Activated CD4-positive, CD25-positive, alpha-beta regulatory T cell (primary cell): ENCODE measurements around the gene KLF15.
"Not testable (repeated sequence)": the region's sequence is repeated elsewhere in the genome, so short reads cannot be mapped to it uniquely, and the experiment has no call there.

Experiments
- DNase-seq, 4 experiments: peaks; one replicate each; lab custom pipeline; 2025; lab: John Stamatoyannopoulos, UW

The KLF15 gene

DNA sequence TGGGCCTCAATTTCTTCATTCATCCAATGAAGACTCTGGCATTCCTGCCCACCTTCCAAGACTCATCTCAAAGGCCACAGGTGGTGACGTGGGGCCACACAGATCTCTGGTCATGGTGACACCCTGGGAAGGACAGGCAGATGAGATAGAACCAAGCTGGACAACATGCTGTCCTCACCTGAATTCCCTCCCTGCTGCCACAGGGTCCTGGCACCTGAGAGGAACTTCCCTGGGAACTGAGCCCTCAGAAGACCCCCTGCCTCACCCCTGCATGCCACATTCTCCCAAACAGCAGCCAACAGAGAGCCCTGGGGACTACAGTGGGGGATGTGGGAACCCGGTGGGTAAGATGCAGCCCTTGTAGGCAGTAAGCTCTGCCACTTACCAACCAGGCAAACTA lies 10.7 kb downstream of the KLF15 start:
- DNase-seq, result no peak

- DNase-seq, result no peak
Measured at GRCh38 chr3:126345641-126346460, 11.4 kb downstream of the KLF15 start.

DNA sequence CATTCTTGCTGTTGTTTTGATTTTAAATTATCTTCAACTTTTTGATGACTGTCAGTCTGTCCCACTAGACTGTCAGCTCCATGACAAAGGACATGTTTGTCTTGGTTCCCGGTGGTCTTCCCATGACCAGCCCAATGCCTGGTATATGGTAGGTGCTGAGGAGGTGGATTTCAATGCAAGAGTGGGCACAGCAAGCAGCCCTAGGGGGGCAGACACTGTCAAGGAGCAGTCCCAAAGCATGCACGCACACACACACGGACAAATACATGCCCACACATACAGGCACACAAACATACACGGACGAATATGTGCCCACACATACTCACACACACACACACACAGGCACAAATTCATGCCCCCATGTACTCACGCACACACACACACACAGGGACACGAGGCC lies 12.0 kb downstream of the KLF15 start:
- no peak for DNase-seq

GRCh38 chr3:126344380-126345041 lies 12.7 kb downstream of the KLF15 start:
- no peak for DNase-seq

GRCh38 chr3:126343649-126344035 lies 13.6 kb downstream of the KLF15 start:
- DNase-seq, result no peak

DNA sequence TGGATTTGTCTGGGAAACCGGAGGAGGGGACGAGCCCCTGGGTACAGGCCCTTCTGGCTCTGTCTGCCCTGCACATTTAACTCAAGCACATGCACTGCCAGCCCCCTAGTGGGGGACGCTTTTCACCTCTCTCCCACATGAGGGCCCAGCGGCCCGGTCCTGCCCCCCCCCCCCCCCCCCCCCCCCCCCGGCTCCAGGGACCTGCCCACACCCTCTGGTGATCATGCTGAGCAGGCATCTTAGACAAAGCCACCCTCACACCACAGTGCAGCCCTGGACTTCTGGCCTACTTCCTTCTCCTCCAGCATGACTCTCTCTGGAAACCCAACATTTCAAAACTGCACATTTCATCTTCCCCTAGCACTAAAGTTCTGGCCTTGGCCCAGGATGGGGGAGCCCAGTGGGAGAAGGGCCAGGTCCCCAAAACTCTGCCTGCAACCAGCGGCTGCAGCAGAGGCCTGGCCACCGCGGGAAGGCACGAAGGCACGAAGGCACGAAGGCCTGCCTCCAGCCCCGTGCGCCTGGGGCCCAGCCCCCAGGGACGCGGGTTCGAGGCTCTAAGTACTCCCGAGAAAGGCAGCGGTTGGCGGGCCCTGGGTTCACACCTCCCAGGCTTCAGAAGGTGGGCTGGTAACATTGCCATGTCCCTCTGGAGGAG lies 14.1 kb downstream of the KLF15 start:
- no peak for DNase-seq

DNA sequence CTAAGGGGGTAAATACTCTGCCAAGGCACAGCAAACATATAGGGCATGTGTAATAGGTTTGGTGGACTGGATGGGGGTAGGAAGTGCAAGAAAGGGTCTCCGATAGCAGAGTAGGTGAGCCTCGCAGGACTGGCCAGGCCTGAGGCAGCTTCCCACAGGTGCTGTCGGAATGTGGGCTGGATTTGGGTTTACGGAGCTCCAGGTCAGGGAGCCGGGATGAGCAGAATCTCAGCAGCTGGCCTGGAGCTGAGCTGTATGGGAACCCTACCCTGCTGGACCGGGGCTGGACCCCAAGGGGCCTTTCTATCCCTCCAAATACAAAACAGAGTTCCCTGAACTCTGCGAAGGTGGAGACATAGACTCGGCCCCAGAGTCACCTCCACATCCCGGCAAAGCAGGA lies 15.0 kb downstream of the KLF15 start:
- no peak for DNase-seq

GRCh38 chr3:126341755-126342150 lies 15.5 kb downstream of the KLF15 start:
- no peak for DNase-seq

- DNase-seq, result no peak
Measured at GRCh38 chr3:126340943-126341754, 16.1 kb downstream of the KLF15 start.

DNA sequence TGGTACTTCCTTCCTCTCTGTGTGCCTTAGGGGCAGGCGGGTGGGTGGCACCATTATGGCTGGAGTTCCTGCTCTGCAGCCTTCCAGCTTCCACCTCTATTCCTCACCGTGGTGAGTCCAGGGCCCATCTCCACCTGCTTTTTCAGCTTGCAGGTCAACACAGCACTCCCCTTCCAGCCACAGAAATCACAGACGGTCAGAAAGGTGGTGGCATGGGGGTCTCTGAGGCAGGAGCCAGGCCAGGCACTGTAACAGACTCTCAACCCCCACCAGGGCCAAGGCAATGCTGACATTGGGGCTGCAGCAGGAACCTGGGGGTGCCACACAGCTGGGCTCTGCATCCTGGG lies 16.6 kb downstream of the KLF15 start:
- no peak for DNase-seq

GRCh38 chr3:126340081-126340511 lies 17.1 kb downstream of the KLF15 start:
- no peak for DNase-seq

GRCh38 chr3:126339466-126339865 lies 17.7 kb downstream of the KLF15 start:
- DNase-seq, result no peak

GRCh38 chr3:126338790-126339288 lies 18.4 kb downstream of the KLF15 start:
- no peak for DNase-seq

DNA sequence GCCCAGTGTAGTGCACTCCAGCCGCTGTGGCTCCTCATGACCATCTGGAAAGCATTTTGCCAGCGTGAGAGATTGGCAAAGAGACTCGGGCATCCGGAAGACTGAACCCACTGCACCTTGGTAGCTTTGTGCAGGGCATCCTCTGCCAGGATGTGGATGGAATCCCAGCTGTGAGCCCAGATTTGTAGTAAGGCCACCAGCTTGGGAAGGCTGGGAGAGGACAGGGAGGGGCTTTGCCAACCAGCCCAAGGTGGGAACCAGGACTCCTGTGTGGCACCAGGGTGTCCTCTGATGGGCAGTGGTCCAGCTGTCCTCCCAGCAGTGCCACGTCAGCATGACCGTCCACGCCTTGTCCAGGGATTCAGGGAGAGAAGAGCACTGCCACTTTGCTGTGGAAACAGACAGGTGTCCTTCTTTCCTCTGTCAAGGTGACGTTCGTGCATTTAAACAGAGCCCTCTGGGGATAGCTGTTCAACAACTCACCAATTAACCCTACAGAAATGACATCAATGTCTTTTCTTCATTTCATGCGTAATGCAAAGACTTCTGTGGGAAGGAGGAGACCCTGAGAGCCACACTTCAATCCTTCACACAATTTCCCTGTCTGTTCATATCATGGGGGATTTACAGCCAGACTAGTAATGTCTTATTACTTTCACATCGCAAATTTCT lies 19.1 kb downstream of the KLF15 start:
- no peak for DNase-seq

DNA sequence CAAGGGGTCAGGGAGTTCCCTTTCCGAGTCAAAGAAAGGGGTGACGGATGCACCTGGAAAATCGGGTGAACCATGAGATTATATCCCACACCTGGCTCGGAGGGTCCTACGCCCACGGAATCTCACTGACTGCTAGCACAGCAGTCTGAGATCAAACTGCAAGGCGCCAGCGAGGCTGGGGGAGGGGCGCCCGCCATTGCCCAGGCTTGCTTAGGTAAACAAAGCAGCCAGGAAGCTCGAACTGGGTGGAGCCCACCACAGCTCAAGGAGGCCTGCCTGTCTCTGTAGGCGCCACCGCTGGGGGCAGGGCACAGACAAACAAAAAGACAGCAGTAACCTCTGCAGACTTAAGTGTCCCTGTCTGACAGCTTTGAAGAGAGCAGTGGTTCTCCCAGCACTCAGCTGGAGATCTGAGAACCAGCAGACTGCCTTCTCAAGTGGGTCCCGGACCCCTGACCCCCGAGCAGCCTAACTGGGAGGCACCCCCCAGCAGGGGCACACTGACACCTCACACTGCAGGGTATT lies 25.3 kb downstream of the KLF15 start:
- DNase-seq, result not testable (repeated sequence)

DNA sequence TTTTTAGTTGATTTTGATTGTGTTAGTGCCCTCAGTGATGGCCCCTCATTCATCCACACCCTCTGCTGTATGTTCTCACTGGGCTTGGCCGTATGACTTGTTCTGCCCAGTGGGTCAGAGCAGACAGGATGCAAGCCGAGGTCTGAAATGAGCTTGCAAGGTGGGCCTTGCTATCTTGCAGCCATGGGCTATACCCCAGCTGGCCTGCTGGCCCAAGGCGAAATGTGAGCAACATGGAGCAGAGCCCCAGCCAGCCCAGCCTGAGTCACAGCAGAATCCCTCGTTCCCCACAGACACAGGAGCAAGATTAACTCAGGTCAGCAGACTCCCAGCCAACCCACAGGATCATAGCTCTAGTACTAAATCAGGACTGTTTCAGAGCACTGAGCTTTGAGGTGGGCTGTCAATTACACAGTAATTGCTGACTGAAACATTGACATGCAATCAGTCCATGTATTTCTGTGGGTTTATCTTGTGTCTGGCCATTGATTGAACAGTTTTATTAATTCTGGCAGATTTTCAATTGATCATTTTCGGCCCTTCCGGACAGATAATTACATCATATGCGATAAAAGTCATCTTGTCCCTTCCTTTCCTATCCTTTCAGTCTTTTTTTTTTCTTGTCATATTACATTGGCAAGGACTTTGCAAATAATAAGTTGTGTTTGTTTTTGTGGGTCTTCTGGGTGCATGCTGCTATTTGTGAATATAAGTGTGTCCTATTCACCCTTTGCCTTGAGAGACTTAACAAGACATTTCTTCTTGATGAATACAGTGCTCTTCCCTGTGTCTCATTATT lies 27.1 kb downstream of the KLF15 start:
- no peak for DNase-seq

DNA sequence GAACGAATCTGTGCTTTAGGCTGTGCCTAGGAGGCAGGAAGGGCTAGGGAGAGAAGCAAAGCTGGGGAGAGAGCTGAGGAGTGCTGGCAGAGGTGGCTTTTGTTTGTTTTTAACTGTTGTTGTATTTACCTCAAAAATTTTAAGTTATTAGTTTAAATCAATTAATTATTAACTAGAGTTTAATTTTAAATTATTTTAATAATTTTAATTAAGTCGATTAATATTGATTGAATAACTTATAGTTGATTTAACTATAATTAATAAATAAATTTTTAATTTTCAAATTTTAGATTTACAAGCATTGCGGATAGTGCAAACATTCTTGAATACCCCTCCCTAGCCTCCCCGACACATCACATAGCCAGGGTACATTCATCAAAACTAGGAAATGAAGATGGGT lies 30.6 kb downstream of the KLF15 start:
- DNase-seq, result no peak

DNA sequence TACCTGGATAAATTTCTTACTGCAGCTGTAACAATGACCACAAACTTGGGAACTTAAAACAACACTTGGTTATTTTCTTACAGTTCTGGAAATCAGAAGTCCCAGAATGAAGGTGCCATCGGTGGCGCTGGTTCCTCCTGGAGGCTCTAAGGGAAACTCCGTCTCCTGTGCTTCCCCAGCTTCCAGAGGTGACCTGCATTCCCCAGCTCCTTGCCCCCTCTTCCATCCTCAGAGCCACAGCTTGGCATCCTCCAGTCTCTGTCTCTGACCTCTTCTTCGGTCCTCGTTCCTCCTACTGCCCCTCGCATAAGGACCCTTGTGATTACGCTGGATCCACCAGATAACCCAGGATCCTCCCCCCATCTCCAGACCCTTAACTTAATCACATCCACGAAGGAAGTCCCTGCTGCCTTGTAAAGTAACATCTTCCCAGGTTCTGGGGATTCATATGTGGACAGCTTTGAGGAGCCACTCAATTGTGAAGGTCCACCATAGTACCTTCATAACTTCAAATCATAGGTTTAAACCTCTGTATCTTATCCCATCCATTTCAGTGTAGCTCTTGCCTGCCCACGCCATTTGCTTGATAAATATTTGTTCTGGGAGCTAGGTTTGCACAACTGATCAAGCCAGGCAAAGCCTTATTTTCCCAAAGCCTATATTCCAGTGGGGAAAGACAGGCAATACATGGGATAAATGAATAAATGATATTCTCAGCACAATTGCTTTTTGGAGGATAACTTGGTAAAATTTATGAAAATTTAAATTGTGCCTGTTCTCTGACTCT lies 34.8 kb downstream of the KLF15 start:
- no peak for DNase-seq

- no peak for DNase-seq
Measured at GRCh38 chr3:126321490-126321889, 35.7 kb downstream of the KLF15 start.
